LNCaP clone FGC (cell line): ENCODE data around the gene KLF1.

ENCODE experiments used
- DNase-seq: peaks from one replicate; pipeline ENCODE4 v3.0.0-alpha.2; 2011; ENCODE audit warnings: low read depth
- H3K4me3 ChIP-seq: 2 replicates; pipeline ENCODE4 v1.5.1; 2011; ENCODE audit warnings: mild to moderate bottlenecking, low read depth, low read length, control low read depth
- CTCF ChIP-seq: IDR thresholded peaks from 2 replicates; pipeline ENCODE4 v1.5.1; 2012; ENCODE audit warnings: mild to moderate bottlenecking; ENCODE audit not compliant: control insufficient read depth, insufficient read depth; ENCODE audit errors: extremely low read depth

The KLF1 gene

DNA sequence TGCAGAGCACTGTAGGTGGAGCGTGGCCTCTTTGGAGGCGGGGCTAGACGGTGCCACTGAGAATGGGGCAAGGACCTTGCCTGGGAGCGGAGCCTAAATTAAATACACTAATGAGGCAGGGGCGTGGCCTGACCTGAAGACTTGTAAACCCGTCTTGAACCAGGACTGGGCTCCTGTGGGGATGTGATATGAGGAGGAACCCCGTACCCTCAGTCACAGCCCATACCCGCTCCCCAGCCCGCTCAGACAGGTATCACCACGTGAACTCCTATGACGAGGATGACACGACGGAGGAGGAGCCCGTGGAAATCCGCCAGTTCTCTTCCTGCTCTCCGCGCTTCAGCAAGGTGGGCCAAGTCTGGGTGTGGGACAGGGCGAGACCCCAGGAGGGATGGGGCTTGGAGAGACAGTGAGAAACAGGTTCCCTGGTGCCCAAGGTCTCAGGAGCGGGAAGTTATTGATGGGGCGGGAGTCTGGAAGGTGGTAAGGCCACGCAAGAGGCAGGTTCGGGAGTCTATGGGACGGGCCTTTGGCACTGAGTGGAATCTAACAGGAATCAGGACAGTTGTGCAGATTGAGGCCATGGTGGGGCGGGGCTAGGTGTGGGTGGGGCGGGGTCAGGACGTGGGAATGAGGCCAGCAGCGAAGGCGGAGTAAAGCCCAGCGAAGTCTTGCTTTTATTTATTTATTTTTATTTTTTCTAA, 20.4 kb downstream of the KLF1 start:
- TF ChIP-seq CTCF: no peak
- H3K4me3 ChIP-seq: no peak overlapping the region
- no peak for DNase-seq

DNA sequence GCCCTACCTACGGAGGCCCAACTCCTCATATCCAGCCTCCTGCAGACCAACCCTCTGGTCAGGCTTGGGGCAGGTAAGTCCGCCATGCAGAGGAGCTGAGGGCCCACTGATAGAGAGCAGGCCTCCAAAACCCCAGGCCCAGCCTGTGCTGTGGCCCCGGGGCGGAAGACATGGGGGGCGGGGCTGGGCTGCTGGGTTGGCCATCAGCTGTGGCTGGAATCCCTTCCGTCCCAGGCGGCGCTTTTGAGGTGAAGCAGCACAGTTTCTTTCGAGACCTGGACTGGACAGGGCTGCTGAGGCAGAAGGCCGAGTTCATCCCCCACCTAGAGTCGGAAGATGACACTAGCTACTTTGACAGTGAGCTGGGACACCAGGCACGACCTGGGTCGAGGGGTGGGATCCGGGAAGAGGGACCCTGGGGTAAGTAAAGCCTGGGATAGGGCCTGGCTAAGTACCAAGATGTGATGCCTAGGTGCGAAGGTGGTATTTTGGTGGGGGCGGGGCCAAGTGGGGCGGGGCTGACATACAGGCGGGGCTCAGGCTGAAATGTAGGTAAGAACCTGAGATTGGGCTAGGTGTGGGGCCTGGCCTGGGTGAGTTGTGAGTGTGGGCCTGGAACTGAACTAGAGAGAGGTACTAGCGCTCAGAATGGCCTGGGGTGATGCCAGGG, 21.1 kb downstream of the KLF1 start:
- no peak for TF ChIP-seq CTCF
- no peak for DNase-seq
- no peak overlapping the region for H3K4me3 ChIP-seq

- DNase-seq: no peak
- H3K4me3 ChIP-seq: no peak overlapping the region
- TF ChIP-seq CTCF: peak; percentile 24; the same call in 1 of the 2 replicates
These were observed 22.0 kb downstream of the KLF1 start for GRCh38 chr19:12864721-12865715.

DNA sequence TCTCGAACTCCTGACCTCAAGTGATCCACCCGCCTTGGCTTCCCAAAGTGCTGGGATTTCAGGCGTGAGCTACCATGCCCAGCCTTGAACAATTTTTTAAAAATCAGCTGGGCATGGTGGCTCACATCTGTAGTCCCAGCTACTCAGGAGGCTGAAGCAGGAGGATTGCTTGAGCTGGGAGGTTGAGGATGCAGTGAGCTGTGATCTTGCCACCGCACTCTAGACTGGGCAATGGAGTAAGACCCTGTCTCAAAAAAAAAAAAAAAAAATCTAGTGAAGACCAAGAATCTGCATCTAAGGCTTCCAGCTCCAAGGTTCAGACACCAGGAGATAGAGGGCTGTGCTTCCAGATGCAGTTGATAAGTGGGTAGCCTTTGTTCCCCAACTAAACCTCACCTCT, 22.9 kb downstream of the KLF1 start:
- no peak for TF ChIP-seq CTCF
- no peak overlapping the region for H3K4me3 ChIP-seq
- DNase-seq: no peak

GRCh38 chr19:12859546-12859945, 27.5 kb downstream of the KLF1 start:
- no peak for TF ChIP-seq CTCF
- no peak for DNase-seq
- no peak overlapping the region for H3K4me3 ChIP-seq

GRCh38 chr19:12858041-12858928, 28.7 kb downstream of the KLF1 start:
- no peak overlapping the region for H3K4me3 ChIP-seq
- DNase-seq: no peak
- no peak for TF ChIP-seq CTCF
